Tibial artery (tissue), 4 donors: ENCODE results near the gene SLC9A8.

Source experiments
- DNase-seq, 2 donors: peaks; one replicate each; pipeline ENCODE4 v3.0.0-alpha.2; 2019
- H3K27ac ChIP-seq, 2 donors: fragments of 200-600 bp; sonication (generic) in 1 of 2; 1 replicate in 1 of 2; 2 replicates in 1 of 2; pipeline ENCODE4 v1.5.1; 2018 to 2019; ENCODE audit warnings: mild to moderate bottlenecking in 1 of 2
- H3K27me3 ChIP-seq, 2 donors: fragments of 200-600 bp; sonication (generic) in 1 of 2; one replicate each; pipeline versions ENCODE4 v1.5.1 to v1.6.0; 2016 to 2019
- H3K36me3 ChIP-seq, 3 donors: fragments of 200-600 bp; sonication (generic) in 2 of 3; one replicate each; pipeline ENCODE4 v1.5.1; 2016 to 2019; ENCODE audit warnings: mild to moderate bottlenecking in 2 of 3
- H3K4me1 ChIP-seq, 4 donors: fragments of 200-600 bp; sonication (generic) in 2 of 4; 1 replicate in 3 of 4; 2 replicates in 1 of 4; pipeline ENCODE4 v1.5.1; 2016 to 2019
- H3K4me3 ChIP-seq, 2 donors: fragments of 200-600 bp; sonication (generic) in 1 of 2; 1 replicate in 1 of 2; 2 replicates in 1 of 2; pipeline ENCODE4 v1.5.1; 2018 to 2019; ENCODE audit warnings: mild to moderate bottlenecking in 2 of 2
- H3K9me3 ChIP-seq, 3 donors: fragments of 200-600 bp; sonication (generic) in 1 of 3; one replicate each; pipeline ENCODE4 v1.5.1; 2016 to 2019
- intact Hi-C: fragments of 100-400 bp; cut with DNase I; formaldehyde crosslinking; loops from one replicate; pipeline ENCODE4 v1.15.0; 2023; ENCODE audit warnings: low total_unique reads
- TF ChIP-seq, protein P1 (sequence below), 2 experiments: fragments of 200-600 bp in 1 of 2; fragments of 450-650 bp in 1 of 2; IDR thresholded peaks; one replicate each; pipeline ENCODE4 v1.5.1; 2017 to 2019; ENCODE audit warnings: antibody characterized with exemption in 2 of 2, mild to moderate bottlenecking in 1 of 2, moderate library complexity in 1 of 2

Gene SLC9A8

DNA sequence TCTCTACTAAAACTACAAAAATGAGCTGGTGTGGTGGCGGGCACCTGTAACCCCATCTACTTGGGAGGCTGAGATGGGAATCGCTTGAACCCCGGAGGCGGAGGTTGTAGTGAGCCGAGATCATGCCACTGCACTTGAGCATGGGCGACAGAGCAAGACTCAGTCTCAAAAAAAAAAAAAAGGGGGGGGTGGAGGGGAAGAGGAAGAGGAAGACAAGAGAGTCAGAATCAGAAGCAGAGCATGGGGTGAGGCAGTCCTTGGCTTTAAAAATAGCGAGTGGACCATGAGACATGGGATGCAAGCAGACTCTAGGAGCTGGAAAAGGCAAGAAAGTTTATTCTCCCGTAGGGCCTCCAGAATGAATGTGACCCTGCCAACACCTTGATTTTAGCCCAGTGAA lies 3.9 kb upstream of the SLC9A8 start:
- Histone ChIP-seq H3K9me3 (no peaks in the 10 kb centered on the region), H3K4me1 (peaks cover 0 to 12% (median 10%) of the 10 kb centered on the region in 4 donors), H3K36me3 (no peaks in the 10 kb centered on the region), H3K27ac (no peak overlapping the region), H3K4me3 (no peak overlapping the region), H3K27me3 (no peaks in the 10 kb centered on the region)
- intact Hi-C loops: no loop called here
- no peak for DNase-seq
- TF ChIP-seq, protein P1, sequence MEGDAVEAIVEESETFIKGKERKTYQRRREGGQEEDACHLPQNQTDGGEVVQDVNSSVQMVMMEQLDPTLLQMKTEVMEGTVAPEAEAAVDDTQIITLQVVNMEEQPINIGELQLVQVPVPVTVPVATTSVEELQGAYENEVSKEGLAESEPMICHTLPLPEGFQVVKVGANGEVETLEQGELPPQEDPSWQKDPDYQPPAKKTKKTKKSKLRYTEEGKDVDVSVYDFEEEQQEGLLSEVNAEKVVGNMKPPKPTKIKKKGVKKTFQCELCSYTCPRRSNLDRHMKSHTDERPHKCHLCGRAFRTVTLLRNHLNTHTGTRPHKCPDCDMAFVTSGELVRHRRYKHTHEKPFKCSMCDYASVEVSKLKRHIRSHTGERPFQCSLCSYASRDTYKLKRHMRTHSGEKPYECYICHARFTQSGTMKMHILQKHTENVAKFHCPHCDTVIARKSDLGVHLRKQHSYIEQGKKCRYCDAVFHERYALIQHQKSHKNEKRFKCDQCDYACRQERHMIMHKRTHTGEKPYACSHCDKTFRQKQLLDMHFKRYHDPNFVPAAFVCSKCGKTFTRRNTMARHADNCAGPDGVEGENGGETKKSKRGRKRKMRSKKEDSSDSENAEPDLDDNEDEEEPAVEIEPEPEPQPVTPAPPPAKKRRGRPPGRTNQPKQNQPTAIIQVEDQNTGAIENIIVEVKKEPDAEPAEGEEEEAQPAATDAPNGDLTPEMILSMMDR (IDR thresholded peaks at IDR 0.05): no peak

DNA sequence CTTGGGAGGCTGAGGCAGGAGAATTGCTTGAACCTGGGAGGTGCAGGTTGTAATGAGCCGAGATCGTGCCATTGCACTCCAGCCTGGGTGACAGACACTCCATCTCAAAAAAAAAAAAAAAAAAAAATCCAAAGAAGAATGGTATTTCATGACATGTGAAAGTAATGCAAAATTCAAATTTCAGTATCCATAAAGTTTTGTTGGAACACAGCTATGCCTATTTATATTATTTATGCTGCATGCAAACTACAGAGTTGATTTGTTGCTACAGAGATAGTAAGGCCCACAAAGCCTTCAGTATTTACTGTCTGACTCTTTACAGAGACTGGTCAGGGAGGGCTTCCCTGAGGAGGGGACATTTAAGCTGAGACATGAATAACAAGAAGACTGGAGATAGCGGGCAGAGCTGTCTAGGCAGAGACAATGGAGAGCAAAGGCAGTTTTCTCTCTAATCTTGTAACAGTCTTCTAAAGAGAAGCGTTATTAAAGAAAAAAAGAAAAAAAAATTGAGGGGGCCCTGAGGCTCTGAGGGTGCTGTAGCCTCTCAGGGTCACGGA lies 2.7 kb upstream of the SLC9A8 start:
- Histone ChIP-seq H3K27ac (no peak overlapping the region), H3K27me3 (no peaks in the 10 kb centered on the region), H3K9me3 (no peaks in the 10 kb centered on the region), H3K4me1 (peaks cover 0 to 19% (median 15%) of the 10 kb centered on the region in 4 donors), H3K36me3 (peaks cover 0 to under 1% (median under 1%) of the 10 kb centered on the region in 3 donors), H3K4me3 (no peak overlapping the region)
- intact Hi-C loops: loop anchor here (10.0 kb wide), 1 partner anchor 85 kb away; no protein-coding TSS in a partner anchor
- TF ChIP-seq, protein P1 (IDR thresholded peaks at IDR 0.05): no peak
- DNase-seq: no peak

DNA sequence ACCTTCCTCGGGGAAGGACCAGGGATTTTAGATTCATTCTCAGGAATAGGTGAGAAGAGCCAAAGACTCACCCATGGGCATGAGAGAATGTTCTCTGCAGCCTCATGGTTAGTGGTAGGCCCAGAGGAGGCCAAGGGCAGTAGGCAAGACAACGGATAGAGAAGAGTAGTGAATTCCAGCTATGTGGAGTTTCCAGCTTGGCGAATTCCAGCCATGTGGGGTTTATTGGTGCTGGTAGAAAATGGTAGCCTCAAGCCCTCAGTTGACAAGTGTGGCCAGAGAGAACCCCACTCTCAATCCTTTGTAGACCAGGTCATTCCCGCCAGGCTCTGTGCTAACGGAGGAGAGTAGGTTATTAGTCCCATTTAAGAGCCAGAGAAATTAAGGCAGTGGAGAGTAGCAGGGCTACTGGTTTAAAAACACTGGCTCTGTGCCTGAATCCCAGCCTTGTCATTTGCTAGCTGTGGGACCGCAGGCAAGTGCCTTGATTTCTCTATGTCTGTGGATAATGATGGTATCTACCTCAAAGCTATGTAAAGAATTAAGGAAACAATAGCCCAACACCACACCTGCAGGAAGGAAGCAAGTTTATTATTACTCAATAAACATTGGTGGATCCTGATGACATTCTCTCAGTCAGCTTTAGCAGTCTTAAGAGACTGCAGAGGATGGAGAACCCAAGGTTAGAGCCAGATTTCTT lies 2.0 kb upstream of the SLC9A8 start:
- Histone ChIP-seq H3K4me1 (peaks cover 0 to 19% (median 15%) of the 10 kb centered on the region in 4 donors), H3K27ac (no peak overlapping the region), H3K27me3 (no peaks in the 10 kb centered on the region), H3K4me3 (no peak overlapping the region), H3K36me3 (peaks cover 8% of the 10 kb centered on the region in 3 donors), H3K9me3 (no peaks in the 10 kb centered on the region)
- DNase-seq: no peak
- TF ChIP-seq, protein P1 (IDR thresholded peaks at IDR 0.05): no peak
- intact Hi-C loops: loop anchor here (10.0 kb wide), 1 partner anchor 84 kb away; no protein-coding TSS in a partner anchor

DNA sequence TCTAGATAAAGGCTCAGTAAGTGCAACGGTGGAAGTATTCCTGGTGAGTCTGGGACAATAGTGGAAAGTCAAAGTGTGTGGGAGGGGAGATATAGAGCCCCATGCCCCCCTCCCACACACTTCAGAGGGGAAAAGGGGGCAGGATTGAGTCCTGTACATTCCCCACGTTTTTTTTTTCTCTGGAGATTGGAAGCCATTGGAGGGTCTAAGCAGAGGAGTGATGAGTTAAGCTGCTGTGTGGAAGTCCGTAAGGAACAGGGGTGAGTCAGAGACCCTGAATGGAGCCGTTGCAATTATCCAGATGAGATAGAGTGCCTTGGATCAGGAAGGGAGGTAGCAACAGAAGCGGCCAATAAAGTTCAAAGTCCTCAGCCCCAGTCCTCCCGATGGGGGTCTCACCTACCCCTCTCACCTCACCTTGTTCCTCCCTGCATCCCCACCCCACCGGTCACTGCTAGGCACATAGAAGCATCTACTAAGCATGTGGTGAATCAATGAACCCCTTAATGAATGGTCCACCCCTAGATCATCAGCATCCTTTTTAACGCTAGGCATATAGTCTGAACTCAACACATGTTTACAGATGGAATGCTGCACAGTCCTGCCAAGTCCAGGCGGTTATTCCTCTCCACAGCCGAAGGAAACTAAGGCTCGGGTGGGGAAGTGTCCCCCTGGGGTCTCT lies 662 bp upstream of the SLC9A8 start:
- no peaks in the 10 kb centered on the region for H3K9me3 ChIP-seq
- peak overlapping the region; percentile 60 to 71 for H3K4me3 ChIP-seq
- H3K4me1 ChIP-seq: peaks cover 0 to 19% (median 15%) of the 10 kb centered on the region in 4 donors
- TF ChIP-seq, protein P1 (IDR thresholded peaks at IDR 0.05): no peak
- intact Hi-C loops: loop anchor here (10.0 kb wide), 1 partner anchor 83 kb away; no protein-coding TSS in a partner anchor
- H3K27ac ChIP-seq: peak overlapping the region; percentile 84 to 95
- H3K36me3 ChIP-seq: peaks cover 16 to 22% (median 22%) of the 10 kb centered on the region in 3 donors
- H3K27me3 ChIP-seq: no peaks in the 10 kb centered on the region
- no peak for DNase-seq

DNA sequence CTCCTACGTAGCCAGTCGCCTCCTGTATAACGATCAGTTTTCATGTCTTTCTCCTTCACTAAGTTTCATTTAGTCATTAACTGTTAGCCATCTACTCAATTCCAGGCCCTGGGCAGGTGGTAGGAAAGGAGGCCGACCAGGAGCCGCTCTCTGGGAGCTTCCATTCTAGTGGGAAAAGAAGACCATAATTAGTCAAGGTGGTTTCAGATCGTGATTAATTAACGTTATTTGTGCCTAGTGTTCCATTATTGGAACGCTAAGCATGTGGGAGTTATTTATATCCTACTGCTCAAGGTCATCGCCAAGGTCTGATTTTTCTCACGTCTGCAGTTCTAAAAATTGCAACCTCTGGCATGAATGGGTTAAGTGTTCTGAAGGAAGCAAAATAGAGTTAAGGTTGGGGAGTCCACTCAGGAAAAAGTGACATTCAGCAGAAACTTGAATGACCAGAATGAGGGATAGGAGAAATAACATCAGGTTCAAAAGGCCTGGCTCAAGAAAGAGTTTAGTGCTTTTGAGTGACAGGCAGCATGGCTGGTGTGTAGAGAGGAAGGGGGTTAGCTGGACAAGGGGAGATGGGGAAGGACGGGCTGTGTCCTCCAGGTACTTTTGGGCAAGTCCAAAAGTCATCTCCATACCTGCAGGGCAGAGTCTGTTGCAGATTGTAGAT lies 812 bp downstream of the SLC9A8 start:
- Histone ChIP-seq H3K4me1 (peaks cover 0 to 19% (median 15%) of the 10 kb centered on the region in 4 donors), H3K27ac (peak overlapping the region; percentile 84 to 95), H3K4me3 (peak overlapping the region; percentile 60 to 71), H3K9me3 (no peaks in the 10 kb centered on the region), H3K27me3 (no peaks in the 10 kb centered on the region), H3K36me3 (peaks cover 16 to 28% (median 23%) of the 10 kb centered on the region in 3 donors)
- intact Hi-C loops: loop anchor here (10.0 kb wide), 1 partner anchor 81 kb away; no protein-coding TSS in a partner anchor
- TF ChIP-seq, protein P1 (IDR thresholded peaks at IDR 0.05): no peak
- DNase-seq: no peak
